Esophagus squamous epithelium (tissue), 5 donors: ENCODE data around the gene ADAP1. TPM values are rescaled to one million over a fixed set of nuclear protein-coding genes. Genes with fewer than 3 reads are reported as not detected.

Source experiments
- DNase-seq: peaks from one replicate; lab custom pipeline; 2025; lab: John Stamatoyannopoulos, UW
- H3K27ac ChIP-seq, 4 donors: fragments of 200-600 bp; sonication (generic); one replicate each; pipeline ENCODE4 v1.5.1; 2016 to 2019; ENCODE audit warnings: mild to moderate bottlenecking in 1 of 4
- H3K27me3 ChIP-seq, 4 donors: fragments of 200-600 bp; sonication (generic); 1 replicate in 3 of 4; 2 replicates in 1 of 4; pipeline versions ENCODE4 v1.5.1 to v1.6.0; 2017 to 2021; ENCODE audit warnings: antibody characterized with exemption in 1 of 4
- H3K36me3 ChIP-seq, 3 donors: fragments of 200-600 bp; sonication (generic); one replicate each; pipeline ENCODE4 v1.5.1; 2016 to 2019
- H3K4me1 ChIP-seq, 3 donors: fragments of 200-600 bp; sonication (generic); one replicate each; pipeline ENCODE4 v1.5.1; 2017 to 2019
- H3K4me3 ChIP-seq, 4 donors: fragments of 200-600 bp; sonication (generic); 1 replicate in 3 of 4; 2 replicates in 1 of 4; pipeline ENCODE4 v1.5.1; 2016 to 2019; ENCODE audit warnings: mild to moderate bottlenecking in 2 of 4, moderate library complexity in 1 of 4
- H3K9me3 ChIP-seq, 3 donors: fragments of 200-600 bp; sonication (generic); one replicate each; pipeline ENCODE4 v1.5.1; 2016 to 2019
- POLR2A ChIP-seq, 4 donors: fragments of 450-650 bp; IDR thresholded peaks; one replicate each; pipeline ENCODE4 v1.6.1; 2017; ENCODE audit warnings: antibody characterized with exemption in 4 of 4, mild to moderate bottlenecking in 4 of 4, moderate library complexity in 3 of 4
- WGBS, 2 donors: methylation state at CpG; one replicate each; pipeline ENCODE4 v1.1.5; 2018; 5-methylcytosine and 5-hydroxymethylcytosine counted together
- intact Hi-C: fragments of 100-400 bp; cut with DNase I; formaldehyde crosslinking; loops from one replicate; pipeline ENCODE4 v1.15.0; 2022
- total RNA-seq, 4 donors: library from RNA; depleted of rRNA; stranded (reverse); fragments of >200 nt; gene quantifications; one replicate each; pipeline ENCODE4 v1.1.0, GENCODE V29; 2016
- TF ChIP-seq, protein P1 (sequence below), 6 experiments: fragments of 450-650 bp in 4 of 6; fragments of 200-600 bp in 2 of 6; sonication (generic) in 2 of 6; IDR thresholded peaks; one replicate each; pipeline ENCODE4 v1.5.1; 2016 to 2019; ENCODE audit warnings: antibody characterized with exemption in 6 of 6, mild to moderate bottlenecking in 4 of 6, moderate library complexity in 4 of 6
- donor health status: DM: yes; HTN: yes; CAD: no.

ADAP1 gene
- total RNA-seq, 4 donors from 2014 or later, result 6.0 to 13.7 (median 9.9) TPM

- intact Hi-C loops, result no loop called here
- TF ChIP-seq, protein P1, sequence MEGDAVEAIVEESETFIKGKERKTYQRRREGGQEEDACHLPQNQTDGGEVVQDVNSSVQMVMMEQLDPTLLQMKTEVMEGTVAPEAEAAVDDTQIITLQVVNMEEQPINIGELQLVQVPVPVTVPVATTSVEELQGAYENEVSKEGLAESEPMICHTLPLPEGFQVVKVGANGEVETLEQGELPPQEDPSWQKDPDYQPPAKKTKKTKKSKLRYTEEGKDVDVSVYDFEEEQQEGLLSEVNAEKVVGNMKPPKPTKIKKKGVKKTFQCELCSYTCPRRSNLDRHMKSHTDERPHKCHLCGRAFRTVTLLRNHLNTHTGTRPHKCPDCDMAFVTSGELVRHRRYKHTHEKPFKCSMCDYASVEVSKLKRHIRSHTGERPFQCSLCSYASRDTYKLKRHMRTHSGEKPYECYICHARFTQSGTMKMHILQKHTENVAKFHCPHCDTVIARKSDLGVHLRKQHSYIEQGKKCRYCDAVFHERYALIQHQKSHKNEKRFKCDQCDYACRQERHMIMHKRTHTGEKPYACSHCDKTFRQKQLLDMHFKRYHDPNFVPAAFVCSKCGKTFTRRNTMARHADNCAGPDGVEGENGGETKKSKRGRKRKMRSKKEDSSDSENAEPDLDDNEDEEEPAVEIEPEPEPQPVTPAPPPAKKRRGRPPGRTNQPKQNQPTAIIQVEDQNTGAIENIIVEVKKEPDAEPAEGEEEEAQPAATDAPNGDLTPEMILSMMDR (IDR thresholded peaks at IDR 0.05), result no peak
- 93 to 94% methylated on average over 9 to 11 of the region's 16 CpGs for WGBS, 2 donors
- Histone ChIP-seq H3K4me1 (peaks cover 0 to 7% (median 0%) of the 10 kb centered on the region in 3 donors), H3K36me3 (peaks cover 0 to 4% (median 0%) of the 10 kb centered on the region in 3 donors), H3K9me3 (peaks cover 0 to 4% (median 0%) of the 10 kb centered on the region in 3 donors), H3K27ac (no peak overlapping the region), H3K27me3 (no peaks in the 10 kb centered on the region), H3K4me3 (no peak overlapping the region)
- no peak for DNase-seq
Observed at GRCh38 chr7:937856-938484, 16.5 kb downstream of the ADAP1 start.

GRCh38 chr7:936386-937054, 18.0 kb downstream of the ADAP1 start:
- intact Hi-C loops, result no loop called here
- Histone ChIP-seq H3K27ac (peak overlapping the region in 1 of 4 donors; percentile 33), H3K4me1 (peaks cover 0 to 7% (median 0%) of the 10 kb centered on the region in 3 donors), H3K27me3 (no peaks in the 10 kb centered on the region), H3K9me3 (peaks cover 0 to 4% (median 0%) of the 10 kb centered on the region in 3 donors), H3K36me3 (peaks cover 0 to 4% (median 0%) of the 10 kb centered on the region in 3 donors), H3K4me3 (no peak overlapping the region)
- 32% methylated on average over 4 of the region's 22 CpGs; no CpG with 5 or more reads in 1 of the 2 donors for WGBS, 2 donors
- TF ChIP-seq, protein P1 (IDR thresholded peaks at IDR 0.05), result no peak
- no peak for TF ChIP-seq POLR2A (IDR thresholded peaks at IDR 0.05)
- no peak for DNase-seq

DNA sequence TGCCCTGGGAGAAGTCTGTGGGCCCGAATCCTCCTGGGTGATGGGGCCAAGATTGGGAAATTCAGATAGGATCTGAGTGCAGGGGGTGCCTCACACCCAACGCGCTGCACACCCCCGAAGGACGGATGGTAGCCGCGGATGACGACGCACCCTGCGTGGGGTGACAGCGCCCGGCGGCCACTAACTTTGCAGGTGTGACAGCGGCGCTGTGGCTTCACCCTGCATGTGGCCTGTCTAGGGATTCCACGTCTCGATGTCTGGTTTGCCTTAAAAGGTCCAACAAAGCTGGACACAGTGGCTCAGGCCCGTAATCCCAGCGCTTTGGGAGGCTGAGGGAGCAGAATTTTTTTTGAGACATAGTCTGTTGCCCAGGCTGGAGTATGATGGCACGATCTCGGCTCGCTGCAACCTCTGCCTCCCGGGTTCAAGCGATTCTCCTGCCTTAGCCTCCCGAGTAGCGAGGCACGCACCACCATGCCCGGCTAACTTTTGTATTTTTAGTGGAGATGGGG, 18.6 kb downstream of the ADAP1 start:
- H3K9me3 ChIP-seq, result peaks cover 0 to 1% (median 0%) of the 10 kb centered on the region in 3 donors
- H3K4me1 ChIP-seq, result peaks cover 0 to 7% (median 0%) of the 10 kb centered on the region in 3 donors
- no peaks in the 10 kb centered on the region for H3K27me3 ChIP-seq
- 89 to 92% methylated on average over 24 to 25 of the region's 28 CpGs for WGBS, 2 donors
- H3K36me3 ChIP-seq, result peaks cover 0 to 4% (median 0%) of the 10 kb centered on the region in 3 donors
- DNase-seq, result no peak
- intact Hi-C loops, result no loop called here
- H3K27ac ChIP-seq, result no peak overlapping the region
- no peak for TF ChIP-seq POLR2A (IDR thresholded peaks at IDR 0.05)
- TF ChIP-seq, protein P1 (IDR thresholded peaks at IDR 0.05), result no peak
- H3K4me3 ChIP-seq, result no peak overlapping the region

GRCh38 chr7:935164-935873, 19.2 kb downstream of the ADAP1 start:
- DNase-seq, result no peak
- Histone ChIP-seq H3K36me3 (peaks cover 0 to 4% (median 0%) of the 10 kb centered on the region in 3 donors), H3K27ac (no peak overlapping the region), H3K27me3 (no peaks in the 10 kb centered on the region), H3K4me1 (peaks cover 0 to 7% (median 0%) of the 10 kb centered on the region in 3 donors), H3K9me3 (no peaks in the 10 kb centered on the region), H3K4me3 (no peak overlapping the region)
- TF ChIP-seq POLR2A (IDR thresholded peaks at IDR 0.05), result no peak
- TF ChIP-seq, protein P1 (IDR thresholded peaks at IDR 0.05), result no peak
- intact Hi-C loops, result no loop called here
- 89% methylated on average over 16 of the region's 46 CpGs; no CpG with 5 or more reads in 1 of the 2 donors for WGBS, 2 donors
